ENCODE measurements around the gene ARID3B.
"Not testable (repeated sequence)": the region's sequence is repeated elsewhere in the genome, so short reads cannot be mapped to it uniquely, and the experiment has no call there.

ARID3B gene

GRCh38 chr15:74540761-74541493 lies at the start of gene ARID3B:
Gene ARID3B (plus strand): TSS chr15:74541220. CDS start chr15:74543937, 2,717 bp downstream.
- DNase-seq: peak; percentile 98

GRCh38 chr15:74496648-74497047 lies 44.4 kb upstream of the ARID3B start:
- no peak for DNase-seq

GRCh38 chr15:74497584-74497983 lies 43.4 kb upstream of the ARID3B start:
- DNase-seq: peak; percentile 12

GRCh38 chr15:74499366-74499765 lies 41.7 kb upstream of the ARID3B start:
- DNase-seq: no peak

GRCh38 chr15:74500401-74500800 lies 40.6 kb upstream of the ARID3B start:
- DNase-seq: no peak

GRCh38 chr15:74502301-74502700 lies 38.7 kb upstream of the ARID3B start:
- DNase-seq: no peak

GRCh38 chr15:74504418-74504817 lies 36.6 kb upstream of the ARID3B start:
- DNase-seq: no peak

- DNase-seq: no peak
These were observed 36.2 kb upstream of the ARID3B start for GRCh38 chr15:74504836-74505235.

GRCh38 chr15:74505837-74506514 lies 35.0 kb upstream of the ARID3B start:
- peak; percentile 54 for DNase-seq

- no peak for DNase-seq
These were observed 34.5 kb upstream of the ARID3B start for GRCh38 chr15:74506515-74506840.

GRCh38 chr15:74511583-74511982 lies 29.4 kb upstream of the ARID3B start:
- DNase-seq: no peak

- DNase-seq: not testable (repeated sequence)
These were observed 27.0 kb upstream of the ARID3B start for GRCh38 chr15:74514059-74514458.

- DNase-seq: no peak
These were observed 23.9 kb upstream of the ARID3B start for GRCh38 chr15:74517096-74517495.

- DNase-seq: peak; percentile 62
These were observed 21.7 kb upstream of the ARID3B start for GRCh38 chr15:74519311-74519710.

GRCh38 chr15:74520407-74520806 lies 20.6 kb upstream of the ARID3B start:
- DNase-seq: no peak

- DNase-seq: no peak
These were observed 17.0 kb upstream of the ARID3B start for GRCh38 chr15:74523982-74524381.

GRCh38 chr15:74525309-74525708 lies 15.7 kb upstream of the ARID3B start:
- no peak for DNase-seq

- peak; percentile 82 for DNase-seq
These were observed 15.1 kb upstream of the ARID3B start for GRCh38 chr15:74525945-74526344.

GRCh38 chr15:74528876-74529275 lies 12.1 kb upstream of the ARID3B start:
- no peak for DNase-seq

- peak; percentile 83 for DNase-seq
These were observed 11.1 kb upstream of the ARID3B start for GRCh38 chr15:74529921-74530320.

- DNase-seq: no peak
These were observed 10.3 kb upstream of the ARID3B start for GRCh38 chr15:74530771-74531143.

GRCh38 chr15:74531144-74531811 lies 9.7 kb upstream of the ARID3B start:
- peak; percentile 98 for DNase-seq

- peak; percentile 23 for DNase-seq
These were observed 5.5 kb upstream of the ARID3B start for GRCh38 chr15:74535388-74536084.

GRCh38 chr15:74537736-74538135 lies 3.3 kb upstream of the ARID3B start:
- DNase-seq: no peak

Data from fibroblast of skin of right biceps (primary cell).